H1 (cell line): Measurements from ENCODE around the gene CSNK1A1. TPM values are rescaled to one million over a fixed set of nuclear protein-coding genes. Genes with fewer than 3 reads are reported as not detected.

Experiments
- CTCF ChIA-PET: fragments of 300-600 bp; sonication (Branson Sonifier 250); formaldehyde crosslinking; loops from one replicate; lab custom pipeline; 2021; ENCODE audit not compliant: partially characterized antibody; lab: Charles Lee
- POLR2A ChIA-PET: fragments of 300-600 bp; sonication (Branson Sonifier 250); formaldehyde crosslinking; loops from one replicate; lab custom pipeline; 2021; ENCODE audit warnings: inconsistent platforms; ENCODE audit not compliant: partially characterized antibody; lab: Charles Lee
- DNase-seq, 2 experiments: peaks; one replicate each; pipeline versions ENCODE4 v3.0.0 to v3.0.0-alpha.2; 2010 to 2022; ENCODE audit warnings: low spot score in 2 of 2, low read depth in 1 of 2, mixed read lengths in 1 of 2
- FAIRE-seq: peaks from 2 replicates; lab custom pipeline; 2011; peaks lifted over from hg19 to GRCh38; lab: Jason Lieb, UNC
- H2AFZ ChIP-seq: 2 replicates; pipeline ENCODE4 v1.8.1; 2012; ENCODE audit warnings: low read length, inconsistent platforms
- H2AK5ac ChIP-seq: 2 replicates; pipeline ENCODE4 v1.6.1; 2013; ENCODE audit warnings: low read depth, low read length
- H2BK120ac ChIP-seq: replicated peaks from 2 replicates; pipeline ENCODE3; 2013; ENCODE audit warnings: low read depth, low read length, inconsistent platforms
- H2BK12ac ChIP-seq: 2 replicates; pipeline ENCODE4 v1.6.1; 2013; ENCODE audit warnings: low read depth, low read length
- H2BK15ac ChIP-seq: 2 replicates; pipeline ENCODE4 v1.6.1; 2013; ENCODE audit warnings: low read length
- H2BK20ac ChIP-seq: 2 replicates; pipeline ENCODE4 v1.6.1; 2013; ENCODE audit warnings: low read length
- H2BK5ac ChIP-seq: 2 replicates; pipeline ENCODE4 v1.6.1; 2013; ENCODE audit warnings: low read depth, low read length
- H3K14ac ChIP-seq: 2 replicates; pipeline ENCODE4 v1.6.1; 2013; ENCODE audit warnings: inconsistent platforms; ENCODE audit not compliant: insufficient read length
- H3K18ac ChIP-seq: 2 replicates; pipeline ENCODE4 v1.6.1; 2013; ENCODE audit warnings: low read length; ENCODE audit errors: extremely low read depth
- H3K23ac ChIP-seq: 2 replicates; pipeline ENCODE4 v1.6.1; 2013; ENCODE audit warnings: inconsistent platforms; ENCODE audit not compliant: insufficient read length
- H3K23me2 ChIP-seq: 2 replicates; pipeline ENCODE4 v1.6.1; 2013; ENCODE audit warnings: low read depth, low read length
- H3K27ac ChIP-seq: 2 replicates; pipeline ENCODE4 v1.6.1; 2011; ENCODE audit warnings: low read depth, low read length, inconsistent platforms
- H3K27me3 ChIP-seq, 4 experiments: replicated peaks in 1 of 4; 1 replicate in 1 of 4; 2 replicates in 3 of 4; pipeline versions ENCODE4 v1.6.1 to v1.8.1; 2011 to 2013; ENCODE audit warnings: low read length in 3 of 4, mild to moderate bottlenecking in 3 of 4, inconsistent platforms in 2 of 4, mixed read lengths in 2 of 4, moderate library complexity in 1 of 4; ENCODE audit not compliant: control insufficient read depth in 3 of 4, insufficient read depth in 3 of 4; ENCODE audit errors: extremely low read depth in 1 of 4
- H3K36me3 ChIP-seq, 4 experiments: 2 replicates each; pipeline versions ENCODE4 v1.6.1 to v1.8.1; 2011 to 2013; ENCODE audit warnings: mild to moderate bottlenecking in 4 of 4, low read length in 3 of 4, moderate library complexity in 2 of 4, control low read depth in 1 of 4, inconsistent platforms in 1 of 4; ENCODE audit not compliant: insufficient read depth in 4 of 4, control insufficient read depth in 2 of 4
- H3K4ac ChIP-seq: replicated peaks from 2 replicates; pipeline ENCODE3; 2013; ENCODE audit warnings: low read length, low read depth, mixed read lengths, inconsistent platforms; ENCODE audit not compliant: insufficient read length
- H3K4me1 ChIP-seq, 4 experiments: replicated peaks in 1 of 4; 1 replicate in 1 of 4; 2 replicates in 3 of 4; pipeline versions ENCODE4 v1.6.1 to v1.8.1; 2011 to 2013; ENCODE audit warnings: low read length in 3 of 4, inconsistent platforms in 2 of 4, mixed read lengths in 1 of 4; ENCODE audit not compliant: insufficient read depth in 4 of 4, control insufficient read depth in 3 of 4
- H3K4me2 ChIP-seq, 2 experiments: 2 replicates each; pipeline versions ENCODE4 v1.6.1 to v1.8.1; 2011 to 2013; ENCODE audit warnings: low read depth in 2 of 2, low read length in 2 of 2, control low read depth in 1 of 2, inconsistent platforms in 1 of 2, mild to moderate bottlenecking in 1 of 2; ENCODE audit not compliant: insufficient read depth in 1 of 2
- H3K4me3 ChIP-seq, 4 experiments: fragments of 200-600, 300-600 bp in 1 of 4; sonication (generic), shearing (Covaris generic), sonication (Bioruptor Twin) in 1 of 4; 2 replicates each; pipeline versions ENCODE4 v1.5.1 to v1.8.1; 2011 to 2016; ENCODE audit warnings: low read length in 4 of 4, low read depth in 3 of 4, control low read depth in 2 of 4, inconsistent platforms in 2 of 4, mild to moderate bottlenecking in 2 of 4, mixed read lengths in 1 of 4, moderate library complexity in 1 of 4; ENCODE audit not compliant: insufficient read depth in 2 of 4; ENCODE audit errors: extremely low read depth in 1 of 4
- H3K56ac ChIP-seq: replicated peaks from 2 replicates; pipeline ENCODE3; 2013; ENCODE audit warnings: low read depth, mild to moderate bottlenecking, mixed read lengths, low read length, inconsistent platforms; ENCODE audit not compliant: insufficient read length
- H3K79me1 ChIP-seq: 2 replicates; pipeline ENCODE4 v1.6.1; 2013; ENCODE audit warnings: low read depth, low read length, control low read depth
- H3K79me2 ChIP-seq, 2 experiments: 2 replicates each; pipeline versions ENCODE4 v1.6.1 to v1.8.1; 2012 to 2013; ENCODE audit warnings: low read length in 2 of 2, mild to moderate bottlenecking in 2 of 2, inconsistent platforms in 1 of 2; ENCODE audit not compliant: insufficient read depth in 2 of 2, control insufficient read depth in 1 of 2
- H3K9ac ChIP-seq, 4 experiments: replicated peaks in 1 of 4; 1 replicate in 1 of 4; 2 replicates in 3 of 4; pipeline versions ENCODE4 v1.6.1 to v1.8.1; 2011 to 2013; ENCODE audit warnings: low read depth in 3 of 4, low read length in 3 of 4, control low read depth in 2 of 4, mild to moderate bottlenecking in 2 of 4, moderate library complexity in 2 of 4, inconsistent platforms in 1 of 4; ENCODE audit errors: extremely low read depth in 1 of 4
- H3K9me3 ChIP-seq, 2 experiments: 2 replicates each; pipeline versions ENCODE4 v1.6.1 to v1.8.1; 2012 to 2013; ENCODE audit warnings: mild to moderate bottlenecking in 2 of 2, moderate library complexity in 2 of 2, control low read depth in 1 of 2, inconsistent platforms in 1 of 2, low read depth in 1 of 2, low read length in 1 of 2, mixed read lengths in 1 of 2; ENCODE audit not compliant: insufficient read depth in 2 of 2
- H4K20me1 ChIP-seq, 2 experiments: replicated peaks in 1 of 2; 2 replicates each; pipeline versions ENCODE3 to v1.8.1; 2011 to 2013; ENCODE audit warnings: inconsistent platforms in 2 of 2, low read length in 2 of 2, mild to moderate bottlenecking in 1 of 2; ENCODE audit not compliant: insufficient read depth in 2 of 2, control insufficient read depth in 1 of 2
- H4K5ac ChIP-seq: 2 replicates; pipeline ENCODE4 v1.6.1; 2013; ENCODE audit warnings: low read length, low read depth, mixed read lengths, inconsistent platforms; ENCODE audit not compliant: insufficient read length
- H4K8ac ChIP-seq: 2 replicates; pipeline ENCODE4 v1.8.0; 2013; ENCODE audit warnings: mild to moderate bottlenecking, moderate library complexity, low read length, inconsistent platforms; ENCODE audit not compliant: insufficient read depth; ENCODE audit errors: extremely low read depth
- H4K91ac ChIP-seq: replicated peaks from 2 replicates; pipeline ENCODE3; 2013; ENCODE audit warnings: low read length, mixed read lengths, inconsistent platforms; ENCODE audit not compliant: insufficient read length
- KDM4A ChIP-seq: IDR thresholded peaks from one replicate; pipeline ENCODE4 v1.7.1; 2012; ENCODE audit warnings: low read depth, mild to moderate bottlenecking, moderate library complexity, low read length, inconsistent platforms; ENCODE audit not compliant: severe bottlenecking
- TAF1 ChIP-seq: IDR thresholded peaks from 2 replicates; pipeline ENCODE4 v1.6.1; 2011; ENCODE audit warnings: mild to moderate bottlenecking, low read depth, low read length
- TAF7 ChIP-seq: optimal IDR thresholded peaks from 2 replicates; pipeline ENCODE3; 2011; ENCODE audit warnings: low read depth, mild to moderate bottlenecking, inconsistent platforms, low read length, moderate library complexity, borderline replicate concordance
- YY1 ChIP-seq: IDR thresholded peaks from 2 replicates; pipeline ENCODE4 v1.6.1; 2011; ENCODE audit warnings: low read depth, mild to moderate bottlenecking, low read length
- polyA plus RNA-seq, 7 experiments: library from polyadenylated mRNA; depleted of rRNA in 3 of 7; stranded (reverse) in 5 of 7; unstranded in 2 of 7; fragments of >200 nt in 5 of 7; fragments of 200-250 nt in 2 of 7; gene quantifications; 1 replicate in 5 of 7; 2 replicates in 1 of 7; 4 replicates in 1 of 7; pipeline versions ENCODE4 v1.2.1 to v1.2.3, GENCODE V29; 2011 to 2013; ENCODE audit warnings: missing spikeins in 2 of 7, mixed read lengths in 2 of 7
- total RNA-seq: library from RNA; stranded (reverse); fragmentation: NEBNext Ultra II Directional; extraction: Animal tissue kit (Norgen Biotek cat#: 25700); gene quantifications from 2 replicates; pipeline ENCODE4 v1.2.1, GENCODE V29; 2021
- TF ChIP-seq, protein P1 (sequence below): IDR thresholded peaks from 2 replicates; pipeline ENCODE4 v1.6.1; 2012; ENCODE audit warnings: inconsistent platforms
- TF ChIP-seq, protein P2 (sequence below): IDR thresholded peaks from 2 replicates; pipeline ENCODE4 v1.6.1; 2012; ENCODE audit warnings: low read length, inconsistent platforms

Gene CSNK1A1
- total and polyA plus RNA-seq, 2 of the 8 experiments (the other 6 are each of a cell fraction or from before 2014, with no cell fraction given): 61.2 to 244 TPM

DNA sequence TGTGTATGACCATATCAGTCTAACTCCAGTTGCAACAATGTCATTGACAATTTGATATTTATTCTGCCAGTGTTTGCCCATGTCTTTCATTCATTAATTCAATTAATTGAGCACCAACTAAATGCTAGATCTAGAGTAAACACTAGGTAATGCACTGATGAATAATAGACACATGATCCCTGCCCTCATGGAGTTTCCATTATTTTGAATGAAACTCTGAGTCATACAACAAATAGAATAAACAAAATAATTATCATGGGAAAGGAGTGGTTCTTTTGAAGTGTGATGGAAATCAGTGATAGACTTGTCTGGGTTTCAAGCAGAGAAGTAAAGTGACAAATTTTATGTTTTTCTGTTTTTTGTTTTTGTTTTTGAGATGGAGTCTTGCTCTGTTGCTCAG is 34.7 kb upstream of the CSNK1A1 start:
- no peak for TF ChIP-seq YY1
- TF ChIP-seq, protein P1, sequence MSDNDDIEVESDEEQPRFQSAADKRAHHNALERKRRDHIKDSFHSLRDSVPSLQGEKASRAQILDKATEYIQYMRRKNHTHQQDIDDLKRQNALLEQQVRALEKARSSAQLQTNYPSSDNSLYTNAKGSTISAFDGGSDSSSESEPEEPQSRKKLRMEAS: no peak
- TF ChIP-seq, protein P2, sequence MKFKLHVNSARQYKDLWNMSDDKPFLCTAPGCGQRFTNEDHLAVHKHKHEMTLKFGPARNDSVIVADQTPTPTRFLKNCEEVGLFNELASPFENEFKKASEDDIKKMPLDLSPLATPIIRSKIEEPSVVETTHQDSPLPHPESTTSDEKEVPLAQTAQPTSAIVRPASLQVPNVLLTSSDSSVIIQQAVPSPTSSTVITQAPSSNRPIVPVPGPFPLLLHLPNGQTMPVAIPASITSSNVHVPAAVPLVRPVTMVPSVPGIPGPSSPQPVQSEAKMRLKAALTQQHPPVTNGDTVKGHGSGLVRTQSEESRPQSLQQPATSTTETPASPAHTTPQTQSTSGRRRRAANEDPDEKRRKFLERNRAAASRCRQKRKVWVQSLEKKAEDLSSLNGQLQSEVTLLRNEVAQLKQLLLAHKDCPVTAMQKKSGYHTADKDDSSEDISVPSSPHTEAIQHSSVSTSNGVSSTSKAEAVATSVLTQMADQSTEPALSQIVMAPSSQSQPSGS: no peak
- no peak for TF ChIP-seq KDM4A
- TF ChIP-seq TAF1: no peak
- TF ChIP-seq TAF7: no peak
- Histone ChIP-seq H3K9me3 (no peaks in the 10 kb centered on the region), H3K23ac (no peak overlapping the region), H3K18ac (no peak overlapping the region), H2BK120ac (no peak overlapping the region), H4K20me1 (no peaks in the 10 kb centered on the region), H2BK5ac (no peak overlapping the region), H3K79me1 (no peaks in the 10 kb centered on the region), H3K27me3 (peaks cover 0 to 10% (median 6%) of the 10 kb centered on the region in 4 experiments; a peak in 5 of 7 replicates), H2AK5ac (no peak overlapping the region), H3K4me3 (no peak overlapping the region), H4K8ac (no peak overlapping the region), H3K4me2 (no peak overlapping the region), H2AFZ (no peak overlapping the region), H4K5ac (no peak overlapping the region), H3K79me2 (no peaks in the 10 kb centered on the region), H4K91ac (no peak overlapping the region), H2BK12ac (no peak overlapping the region), H3K9ac (no peak overlapping the region), H3K14ac (no peak overlapping the region), H2BK20ac (no peak overlapping the region), H3K36me3 (no peaks in the 10 kb centered on the region), H3K4ac (no peak overlapping the region), H3K27ac (no peak overlapping the region), H3K56ac (no peak overlapping the region), H3K4me1 (peaks cover 0 to 10% (median 4%) of the 10 kb centered on the region in 4 experiments; a peak in 6 of 7 replicates), H2BK15ac (no peak overlapping the region), H3K23me2 (peaks cover 8% of the 10 kb centered on the region)
- POLR2A ChIA-PET: no interaction called here
- no peak for DNase-seq
- CTCF ChIA-PET: interaction anchor here (1.9 kb wide), 1 partner anchor 33 kb away, joined by 7 read pairs; no protein-coding TSS in a partner anchor
- FAIRE-seq: no peak
